Type B pancreatic cell (in vitro differentiated cells): ENCODE results near the gene PRKACB. TPM values are rescaled to one million over a fixed set of nuclear protein-coding genes. Genes with fewer than 3 reads are reported as not detected.
A peak's percentile ranks its signal among the peaks of the same experiment; 100 is the strongest.
"Not testable (repeated sequence)": the region's sequence is repeated elsewhere in the genome, so short reads cannot be mapped to it uniquely, and the experiment has no call there.

Experiments
- DNase-seq: peaks from one replicate; pipeline ENCODE4 v3.0.0; 2021; ENCODE audit warnings: mixed read lengths; ENCODE audit not compliant: unreplicated experiment; ENCODE audit errors: extremely low spot score
- H3K27ac Mint-ChIP-seq: 2 replicates; pipeline ENCODE4 v1.8.0; 2021; ENCODE audit warnings: mild to moderate bottlenecking, mixed read lengths
- H3K27me3 Mint-ChIP-seq: 2 replicates; pipeline ENCODE4 v1.8.0; 2021; ENCODE audit warnings: mixed read lengths
- H3K36me3 Mint-ChIP-seq: 2 replicates; pipeline ENCODE4 v1.8.0; 2021; ENCODE audit warnings: mixed read lengths
- H3K4me1 Mint-ChIP-seq: one replicate; pipeline ENCODE4 v1.8.0; 2021; ENCODE audit warnings: mixed read lengths; ENCODE audit not compliant: unreplicated experiment
- H3K4me3 Mint-ChIP-seq: 2 replicates; pipeline ENCODE4 v1.8.0; 2021; ENCODE audit warnings: mild to moderate bottlenecking, mixed read lengths
- H3K9me3 Mint-ChIP-seq: 2 replicates; pipeline ENCODE4 v1.8.0; 2021; ENCODE audit warnings: mixed read lengths
- CTCF ChIP-seq: fragments of 200-600 bp; sonication (generic); conservative IDR thresholded peaks from 2 replicates; pipeline ENCODE4 v1.5.0; 2021; ENCODE audit warnings: antibody characterized with exemption, mild to moderate bottlenecking
- long read RNA-seq: library from polyadenylated mRNA; unstranded; transcript quantifications from one replicate; pipeline ENCODE4 v2.0.0, GENCODE V29; 2020
- total RNA-seq: library from RNA; stranded (reverse); gene quantifications from 2 replicates; pipeline ENCODE4 v1.2.1, GENCODE V29; 2021; ENCODE audit warnings: low replicate concordance

The PRKACB gene
- 22.5 and 36.0 TPM in 2 replicates for total RNA-seq
- long read RNA-seq, full-length matches to known transcripts = 1 of 27 reads
- long read RNA-seq, partial matches to known transcripts = 4 of 27 reads
- long read RNA-seq, other reads (novel, unspliced or antisense) = 22 of 27 reads

- peaks cover 3% of the 10 kb centered on the region for H3K4me1 Mint-ChIP-seq
- H3K9me3 Mint-ChIP-seq = no peaks in the 10 kb centered on the region
- no peak for DNase-seq
- H3K27me3 Mint-ChIP-seq = no peaks in the 10 kb centered on the region
- peak within 1 kb of the TSS; percentile 59 for H3K27ac Mint-ChIP-seq
- TF ChIP-seq CTCF = no peak
- no peak within 1 kb of the TSS for H3K4me3 Mint-ChIP-seq
- no peaks in the 10 kb centered on the region for H3K36me3 Mint-ChIP-seq
These were observed at the start of gene PRKACB for GRCh38 chr1:84143796-84144565. Gene PRKACB, plus strand, starts transcription at chr1:84144271. Its CDS starts 91 bp downstream, at chr1:84144362.

DNA sequence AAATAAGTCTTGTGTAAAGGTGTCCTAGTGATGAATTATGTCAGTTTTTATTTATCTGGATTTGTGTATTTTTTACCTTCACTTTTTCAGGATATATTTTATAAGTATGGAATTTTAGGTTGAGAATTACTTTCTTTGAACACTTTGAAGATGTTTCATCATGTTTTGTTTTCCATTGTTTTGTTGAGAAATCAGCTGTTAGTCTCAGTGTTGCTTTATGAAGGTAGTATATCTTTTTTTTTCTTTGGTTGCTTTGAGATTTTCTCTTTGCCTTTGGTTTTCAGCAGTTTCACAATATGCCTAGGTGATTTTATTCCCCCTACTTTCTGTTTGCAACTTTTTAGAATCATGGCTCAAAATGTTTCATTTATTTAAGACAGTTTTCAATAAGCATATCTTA lies 48.8 kb upstream of the PRKACB start:
- H3K36me3 Mint-ChIP-seq = peaks cover 35% of the 10 kb centered on the region
- no peak overlapping the region for H3K27ac Mint-ChIP-seq
- DNase-seq = no peak
- no peaks in the 10 kb centered on the region for H3K27me3 Mint-ChIP-seq
- TF ChIP-seq CTCF = no peak
- H3K4me3 Mint-ChIP-seq = no peak overlapping the region
- H3K9me3 Mint-ChIP-seq = peaks cover 8% of the 10 kb centered on the region
- H3K4me1 Mint-ChIP-seq = no peaks in the 10 kb centered on the region

DNA sequence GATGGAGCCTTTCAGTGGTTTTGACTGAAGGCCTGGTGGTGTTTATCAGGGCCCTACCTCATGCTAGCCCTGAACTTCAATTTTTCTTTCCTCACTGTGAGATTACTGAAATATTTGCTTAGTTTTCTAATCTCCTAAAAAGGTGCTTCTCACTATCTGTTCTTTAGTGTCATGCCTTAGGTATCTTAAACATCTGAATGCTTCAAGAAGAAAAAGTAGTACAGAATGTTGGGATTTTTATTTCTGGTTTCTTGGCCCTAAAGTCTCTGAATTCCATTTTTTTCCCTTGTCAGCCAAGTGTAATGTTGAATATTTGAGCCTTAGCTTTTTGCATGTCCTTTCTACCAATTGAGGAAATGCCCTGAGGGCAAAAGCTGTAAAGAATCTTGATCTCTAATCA lies 47.9 kb upstream of the PRKACB start:
- DNase-seq = no peak
- H3K9me3 Mint-ChIP-seq = peaks cover 8% of the 10 kb centered on the region

GRCh38 chr1:84101204-84101603 lies 42.9 kb upstream of the PRKACB start:
- no peaks in the 10 kb centered on the region for H3K9me3 Mint-ChIP-seq
- H3K36me3 Mint-ChIP-seq = peaks cover 22% of the 10 kb centered on the region
- H3K4me3 Mint-ChIP-seq = no peak overlapping the region
- no peaks in the 10 kb centered on the region for H3K27me3 Mint-ChIP-seq
- TF ChIP-seq CTCF = no peak
- peaks cover 12% of the 10 kb centered on the region for H3K4me1 Mint-ChIP-seq
- DNase-seq = no peak
- H3K27ac Mint-ChIP-seq = no peak overlapping the region

More for the DNA sequence above, 47.9 kb upstream of the PRKACB start:
- H3K27me3 Mint-ChIP-seq = no peaks in the 10 kb centered on the region
- TF ChIP-seq CTCF = no peak
- peaks cover 39% of the 10 kb centered on the region for H3K36me3 Mint-ChIP-seq
- no peak overlapping the region for H3K4me3 Mint-ChIP-seq
- no peaks in the 10 kb centered on the region for H3K4me1 Mint-ChIP-seq
- no peak overlapping the region for H3K27ac Mint-ChIP-seq

DNA sequence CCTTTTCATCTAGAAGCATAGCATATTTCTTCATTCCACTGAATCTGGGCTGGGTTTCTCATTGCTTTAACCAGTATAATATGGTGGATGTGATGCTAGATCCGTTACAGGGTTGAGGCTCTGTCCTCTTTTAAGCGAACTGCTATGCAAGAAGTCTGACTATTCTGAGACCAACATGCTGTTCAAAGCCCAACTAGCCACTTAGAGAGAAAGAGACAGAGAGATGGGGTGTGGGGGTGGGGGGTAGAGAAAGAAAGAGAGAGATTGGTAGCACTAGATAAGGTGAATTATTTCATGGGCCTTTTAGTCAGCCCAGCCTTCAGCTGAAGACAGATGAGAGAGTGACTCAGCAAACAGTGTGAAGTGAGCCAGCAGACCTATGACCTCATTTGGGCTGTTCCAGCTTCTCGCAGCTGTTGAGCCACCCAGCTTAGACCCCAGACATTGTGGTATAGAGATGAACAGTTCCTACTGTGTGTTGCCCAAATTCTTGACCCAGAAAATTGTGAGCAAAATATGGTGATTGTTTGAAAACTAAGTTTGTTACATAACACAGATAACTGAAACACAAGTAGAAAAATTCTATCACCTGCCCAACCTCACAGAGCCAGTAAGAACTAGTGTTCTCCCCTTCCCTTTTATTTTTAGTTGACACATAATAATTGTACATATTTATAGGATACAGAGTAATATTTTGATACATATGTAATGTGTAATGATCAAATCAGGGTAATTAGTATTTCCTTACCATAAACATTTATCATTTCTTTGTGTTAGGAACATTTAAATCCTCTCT lies 40.7 kb upstream of the PRKACB start:
- Mint-ChIP-seq H3K4me3 (no peak overlapping the region), H3K36me3 (peaks cover 19% of the 10 kb centered on the region), H3K4me1 (peaks cover 12% of the 10 kb centered on the region), H3K9me3 (no peaks in the 10 kb centered on the region), H3K27ac (peak overlapping the region; percentile 83), H3K27me3 (no peaks in the 10 kb centered on the region)
- no peak for DNase-seq
- TF ChIP-seq CTCF = no peak

GRCh38 chr1:84107538-84107937 lies 36.5 kb upstream of the PRKACB start:
- H3K27ac Mint-ChIP-seq, H3K4me3 Mint-ChIP-seq, H3K9me3 Mint-ChIP-seq, H3K27me3 Mint-ChIP-seq, H3K36me3 Mint-ChIP-seq, DNase-seq: not testable (repeated sequence)
- H3K4me1 Mint-ChIP-seq = peaks cover 12% of the 10 kb centered on the region
